Keratinocyte (primary cell): Measurements from ENCODE around the gene POU6F2. TPM values are rescaled to one million over a fixed set of nuclear protein-coding genes. Genes with fewer than 3 reads are reported as not detected.

Experiments
- DNase-seq: peaks from one replicate; pipeline ENCODE4 v3.0.0-alpha.2; 2011; ENCODE audit warnings: low read depth, missing footprints, low spot score
- FAIRE-seq: peaks from 2 replicates; lab custom pipeline; 2011; peaks lifted over from hg19 to GRCh38; lab: Jason Lieb, UNC
- H2AFZ ChIP-seq: 2 replicates; pipeline ENCODE4 v1.6.0; 2012; ENCODE audit warnings: low read length, control low read depth, inconsistent platforms; ENCODE audit not compliant: control insufficient read depth
- H3K27ac ChIP-seq: 2 replicates; pipeline ENCODE4 v1.5.1; 2011; ENCODE audit warnings: low read length; ENCODE audit not compliant: control insufficient read depth, insufficient read depth
- H3K27me3 ChIP-seq: 3 replicates; pipeline ENCODE4 v1.6.0; 2011; ENCODE audit warnings: low read length; ENCODE audit not compliant: control insufficient read depth, insufficient read depth; ENCODE audit errors: extremely low read depth
- H3K36me3 ChIP-seq, 2 experiments: 2 replicates in 1 of 2; 3 replicates in 1 of 2; pipeline ENCODE4 v1.5.1; 2011; ENCODE audit warnings: low read length in 2 of 2, mild to moderate bottlenecking in 1 of 2; ENCODE audit not compliant: control insufficient read depth in 2 of 2, insufficient read depth in 2 of 2; ENCODE audit errors: extremely low read depth in 1 of 2
- H3K4me1 ChIP-seq: 3 replicates; pipeline ENCODE4 v1.5.1; 2011; ENCODE audit warnings: low read length; ENCODE audit not compliant: control insufficient read depth, insufficient read depth; ENCODE audit errors: extremely low read depth
- H3K4me2 ChIP-seq: 3 replicates; pipeline ENCODE4 v1.6.0; 2011; ENCODE audit warnings: low read depth, low read length; ENCODE audit not compliant: control insufficient read depth, insufficient read depth; ENCODE audit errors: extremely low read depth
- H3K4me3 ChIP-seq, 3 experiments: fragments of 200-600 bp in 1 of 3; sonication (generic) in 1 of 3; 2 replicates in 2 of 3; 3 replicates in 1 of 3; pipeline ENCODE4 v1.5.1; 2011 to 2016; ENCODE audit warnings: low read length in 3 of 3, mild to moderate bottlenecking in 3 of 3, control low read depth in 2 of 3, inconsistent platforms in 1 of 3, low read depth in 1 of 3, mixed read lengths in 1 of 3, mixed run types in 1 of 3, moderate library complexity in 1 of 3; ENCODE audit not compliant: control insufficient read depth in 2 of 3, insufficient read depth in 2 of 3; ENCODE audit errors: extremely low read depth in 1 of 3
- H3K79me2 ChIP-seq: 2 replicates; pipeline ENCODE4 v1.6.0; 2012; ENCODE audit warnings: low read length; ENCODE audit not compliant: control insufficient read depth, insufficient read depth
- H3K9ac ChIP-seq: 3 replicates; pipeline ENCODE4 v1.6.0; 2011; ENCODE audit warnings: low read length; ENCODE audit not compliant: control insufficient read depth, insufficient read depth; ENCODE audit errors: extremely low read depth
- H3K9me1 ChIP-seq: 3 replicates; pipeline ENCODE4 v1.6.0; 2011; ENCODE audit warnings: low read length; ENCODE audit not compliant: control insufficient read depth, insufficient read depth; ENCODE audit errors: extremely low read depth
- H3K9me3 ChIP-seq: 2 replicates; pipeline ENCODE4 v1.5.1; 2012; ENCODE audit warnings: low read depth, low read length; ENCODE audit not compliant: control insufficient read depth
- H4K20me1 ChIP-seq: 3 replicates; pipeline ENCODE4 v1.6.0; 2011; ENCODE audit warnings: low read length; ENCODE audit not compliant: control insufficient read depth, insufficient read depth; ENCODE audit errors: extremely low read depth
- CTCF ChIP-seq, 3 experiments: IDR thresholded peaks in 1 of 3; conservative IDR thresholded peaks in 1 of 3; optimal IDR thresholded peaks in 1 of 3; 2 replicates in 2 of 3; 3 replicates in 1 of 3; pipeline versions ENCODE3 to v1.5.1; 2011; ENCODE audit warnings: low read length in 3 of 3, mild to moderate bottlenecking in 3 of 3, moderate library complexity in 2 of 3, control low read depth in 1 of 3, inconsistent platforms in 1 of 3; ENCODE audit not compliant: insufficient read depth in 2 of 3; ENCODE audit errors: extremely low read depth in 1 of 3
- EZH2 ChIP-seq: IDR thresholded peaks from one replicate; pipeline ENCODE4 v1.6.1; 2012; ENCODE audit warnings: inconsistent platforms, mild to moderate bottlenecking, low read length, moderate library complexity
- dilution Hi-C: fragments of 300-500 bp; cut with MboI; formaldehyde crosslinking; loops from one replicate; pipeline ENCODE4 v1.7.0; 2020; ENCODE audit warnings: low sequenced_read_pairs; ENCODE audit not compliant: extremely low pct_ligation_motif_present
- polyA plus RNA-seq, 5 experiments: library from polyadenylated mRNA; depleted of rRNA in 3 of 5; stranded (reverse) in 3 of 5; stranded (forward) in 1 of 5; unstranded in 1 of 5; fragments of >200 nt; gene quantifications; 1 replicate in 1 of 5; 2 replicates in 3 of 5; 3 replicates in 1 of 5; pipeline versions ENCODE4 v1.2.1 to v1.2.3, GENCODE V29; 2011 to 2012; ENCODE audit warnings: missing spikeins in 2 of 5, low read depth in 1 of 5, low replicate concordance in 1 of 5

Gene POU6F2
- polyA plus RNA-seq, 1 donor (not counting 4 experiments of a cell fraction or from before 2014, with no cell fraction given): not detected

- Histone ChIP-seq H3K9me1 (no peaks in the 10 kb centered on the region), H3K27me3 (no peaks in the 10 kb centered on the region), H3K4me1 (no peaks in the 10 kb centered on the region), H3K9ac (no peak overlapping the region), H3K36me3 (no peaks in the 10 kb centered on the region), H2AFZ (no peak overlapping the region), H3K4me2 (no peak overlapping the region), H4K20me1 (no peaks in the 10 kb centered on the region), H3K4me3 (no peak overlapping the region), H3K79me2 (no peaks in the 10 kb centered on the region), H3K27ac (no peak overlapping the region), H3K9me3 (no peaks in the 10 kb centered on the region)
- TF ChIP-seq EZH2 (no peak), CTCF (optimal IDR thresholded peaks at IDR 0.05 in 1 of 3, IDR thresholded peaks at IDR 0.05 in 1 of 3, conservative IDR thresholded peaks at IDR 0.05 in 1 of 3; ENCODE audit: extremely low read depth in 1 of 3, insufficient read depth in 2 of 3, low read length in 3 of 3) (no peak)
- dilution Hi-C loops: no loop called here
- no peak for FAIRE-seq
- DNase-seq: no peak
Observed at GRCh38 chr7:39195967-39196366, 218.3 kb downstream of the POU6F2 start.

DNA sequence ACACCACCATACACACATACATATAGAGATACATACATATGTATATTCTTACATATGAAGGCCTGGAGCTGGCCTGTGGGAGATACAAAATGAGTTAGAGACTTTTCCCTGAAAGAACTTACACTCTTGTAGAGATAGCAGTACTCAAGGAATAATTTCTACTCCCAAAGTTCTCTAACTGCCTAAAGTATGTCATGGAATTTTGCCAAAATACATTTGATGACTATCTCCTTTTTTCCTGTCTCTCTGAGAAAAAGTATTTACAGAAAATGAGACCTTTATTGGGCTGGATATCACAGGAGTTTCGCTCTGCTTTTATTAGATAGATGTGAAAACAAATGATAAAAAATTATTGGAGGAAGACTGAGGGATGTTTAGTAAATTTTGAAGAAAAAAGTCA, 220.1 kb downstream of the POU6F2 start:
- FAIRE-seq: no peak
- H3K9ac ChIP-seq: no peak overlapping the region
- dilution Hi-C loops: no loop called here
- H3K9me1 ChIP-seq: no peaks in the 10 kb centered on the region
- H3K36me3 ChIP-seq: no peaks in the 10 kb centered on the region
- H3K27ac ChIP-seq: no peak overlapping the region
- no peaks in the 10 kb centered on the region for H4K20me1 ChIP-seq
- H3K4me2 ChIP-seq: no peak overlapping the region
- H3K79me2 ChIP-seq: no peaks in the 10 kb centered on the region
- no peak overlapping the region for H3K4me3 ChIP-seq
- no peak for DNase-seq
- TF ChIP-seq CTCF (optimal IDR thresholded peaks at IDR 0.05 in 1 of 3, IDR thresholded peaks at IDR 0.05 in 1 of 3, conservative IDR thresholded peaks at IDR 0.05 in 1 of 3; ENCODE audit: extremely low read depth in 1 of 3, insufficient read depth in 2 of 3, low read length in 3 of 3) (no peak), EZH2 (no peak)
- H3K4me1 ChIP-seq: no peaks in the 10 kb centered on the region
- H3K27me3 ChIP-seq: no peaks in the 10 kb centered on the region
- no peak overlapping the region for H2AFZ ChIP-seq
- no peaks in the 10 kb centered on the region for H3K9me3 ChIP-seq
